ENCODE results near the gene NUDT8.
"Not testable (repeated sequence)": the region's sequence is repeated elsewhere in the genome, so short reads cannot be mapped to it uniquely, and the experiment has no call there.

Gene NUDT8

GRCh38 chr11:67592880-67593564 is 36.7 kb downstream of the NUDT8 start:
- no peaks in the 10 kb centered on the region; the same call in 1 of the 2 replicates for H3K36me3 ChIP-seq (ENCODE audit: control insufficient read depth, insufficient read depth, low read length)
- no peak overlapping the region for H3K4me3 ChIP-seq (replicated peaks; ENCODE audit: low read depth, low read length)
- TF ChIP-seq CTCF (IDR thresholded peaks at IDR 0.05; ENCODE audit: insufficient read depth, low read length, poor library complexity, severe bottlenecking): no peak
- no peaks in the 10 kb centered on the region for H3K27me3 ChIP-seq (replicated peaks; ENCODE audit: control insufficient read depth, insufficient read depth, low read length)
- no peak for DNase-seq (ENCODE audit: extremely low read depth, insufficient read length)

- H3K4me3 ChIP-seq (replicated peaks; ENCODE audit: low read depth, low read length); H3K27me3 ChIP-seq (replicated peaks; ENCODE audit: control insufficient read depth, insufficient read depth, low read length); DNase-seq (ENCODE audit: extremely low read depth, insufficient read length): not testable (repeated sequence)
- peaks cover 10% of the 10 kb centered on the region for H3K36me3 ChIP-seq (ENCODE audit: control insufficient read depth, insufficient read depth, low read length)
These were observed 40.8 kb downstream of the NUDT8 start for GRCh38 chr11:67588899-67589415.

GRCh38 chr11:67588136-67588503 is 41.6 kb downstream of the NUDT8 start:
- no peaks in the 10 kb centered on the region for H3K27me3 ChIP-seq (replicated peaks; ENCODE audit: control insufficient read depth, insufficient read depth, low read length)
- DNase-seq (ENCODE audit: extremely low read depth, insufficient read length): no peak
- no peak overlapping the region; the same call in 1 of the 2 replicates for H3K4me3 ChIP-seq (replicated peaks; ENCODE audit: low read depth, low read length)
- no peak for TF ChIP-seq CTCF (IDR thresholded peaks at IDR 0.05; ENCODE audit: insufficient read depth, low read length, poor library complexity, severe bottlenecking)
- peaks cover 10% of the 10 kb centered on the region for H3K36me3 ChIP-seq (ENCODE audit: control insufficient read depth, insufficient read depth, low read length)

- TF ChIP-seq CTCF (IDR thresholded peaks at IDR 0.05; ENCODE audit: insufficient read depth, low read length, poor library complexity, severe bottlenecking): no peak
- H3K4me3 ChIP-seq (replicated peaks; ENCODE audit: low read depth, low read length): no peak overlapping the region
- H3K36me3 ChIP-seq (ENCODE audit: control insufficient read depth, insufficient read depth, low read length): peaks cover 10% of the 10 kb centered on the region
- H3K27me3 ChIP-seq (replicated peaks; ENCODE audit: control insufficient read depth, insufficient read depth, low read length): no peaks in the 10 kb centered on the region
- DNase-seq (ENCODE audit: extremely low read depth, insufficient read length): no peak
These were observed 43.0 kb downstream of the NUDT8 start for GRCh38 chr11:67586568-67587250.

- Histone ChIP-seq H3K4me3 (replicated peaks; ENCODE audit: low read depth, low read length) (no peak overlapping the region), H3K36me3 (ENCODE audit: control insufficient read depth, insufficient read depth, low read length) (peaks cover 10% of the 10 kb centered on the region), H3K27me3 (replicated peaks; ENCODE audit: control insufficient read depth, insufficient read depth, low read length) (no peaks in the 10 kb centered on the region)
- no peak for DNase-seq (ENCODE audit: extremely low read depth, insufficient read length)
- no peak for TF ChIP-seq CTCF (IDR thresholded peaks at IDR 0.05; ENCODE audit: insufficient read depth, low read length, poor library complexity, severe bottlenecking)
These were observed 43.8 kb downstream of the NUDT8 start for GRCh38 chr11:67585911-67586310.
